Cerebellar cortex (tissue), 1 donor: ENCODE results near the gene DGCR2.
"Not testable (repeated sequence)": the region's sequence is repeated elsewhere in the genome, so short reads cannot be mapped to it uniquely, and the experiment has no call there.

Experiments
- DNase-seq: peaks from one replicate; pipeline ENCODE4 v3.0.0-alpha.2; 2015; ENCODE audit warnings: low spot score

Gene DGCR2

DNA sequence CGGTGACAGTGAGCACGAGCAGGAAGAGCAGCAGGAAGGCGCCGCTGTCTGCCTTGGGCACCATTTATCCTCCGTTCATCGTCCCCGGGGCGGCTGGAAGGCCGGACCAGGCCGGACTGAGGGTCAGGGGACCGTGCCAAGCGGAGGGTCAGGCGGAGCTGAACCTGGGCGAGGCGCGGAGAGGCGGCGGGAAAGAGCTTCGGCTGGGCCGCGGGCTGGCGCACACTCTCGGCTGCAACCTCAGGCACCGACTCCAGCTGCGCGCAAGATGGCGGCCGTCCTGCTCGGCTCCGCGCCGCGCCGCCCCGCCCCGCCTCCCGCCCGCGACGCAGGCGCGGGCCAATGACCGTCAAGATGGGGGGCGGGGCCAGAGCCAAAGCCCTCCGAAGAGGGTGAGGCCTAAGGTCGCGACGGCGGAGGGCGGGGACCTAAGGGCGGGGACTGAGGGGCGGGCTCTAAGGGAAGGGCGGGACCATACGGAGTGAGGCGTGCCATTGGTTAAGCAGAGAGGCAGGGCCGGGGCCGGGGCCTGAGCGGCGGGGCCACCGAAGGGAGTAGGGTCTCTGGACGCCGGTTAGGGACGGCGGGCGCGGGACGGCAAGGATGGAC lies at the start of gene DGCR2:
TSS of gene DGCR2 (minus strand) at position 270 of the 609 bp plus-strand sequence. CDS start at position 64, 206 bp downstream.
- peak; percentile 98 for DNase-seq

DNA sequence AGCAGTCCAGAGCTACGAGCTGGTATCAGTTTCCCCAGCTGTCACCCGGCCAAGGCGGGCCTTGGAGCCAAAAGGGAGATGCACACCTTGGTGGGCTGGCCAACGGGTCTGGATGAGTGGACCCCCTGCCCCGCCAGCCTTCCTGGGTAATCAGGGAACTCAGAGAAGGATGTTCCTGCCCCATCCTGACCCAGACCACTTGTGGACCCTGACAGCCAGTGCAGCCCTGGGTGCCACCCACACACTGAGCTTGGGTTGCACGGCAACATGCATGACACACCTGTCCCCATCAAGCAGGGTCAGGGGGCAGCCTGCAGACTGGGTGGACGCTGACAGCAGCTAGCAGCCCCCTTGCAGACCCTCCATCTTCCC lies 47.7 kb upstream of the DGCR2 start:
- DNase-seq, result no peak

DNA sequence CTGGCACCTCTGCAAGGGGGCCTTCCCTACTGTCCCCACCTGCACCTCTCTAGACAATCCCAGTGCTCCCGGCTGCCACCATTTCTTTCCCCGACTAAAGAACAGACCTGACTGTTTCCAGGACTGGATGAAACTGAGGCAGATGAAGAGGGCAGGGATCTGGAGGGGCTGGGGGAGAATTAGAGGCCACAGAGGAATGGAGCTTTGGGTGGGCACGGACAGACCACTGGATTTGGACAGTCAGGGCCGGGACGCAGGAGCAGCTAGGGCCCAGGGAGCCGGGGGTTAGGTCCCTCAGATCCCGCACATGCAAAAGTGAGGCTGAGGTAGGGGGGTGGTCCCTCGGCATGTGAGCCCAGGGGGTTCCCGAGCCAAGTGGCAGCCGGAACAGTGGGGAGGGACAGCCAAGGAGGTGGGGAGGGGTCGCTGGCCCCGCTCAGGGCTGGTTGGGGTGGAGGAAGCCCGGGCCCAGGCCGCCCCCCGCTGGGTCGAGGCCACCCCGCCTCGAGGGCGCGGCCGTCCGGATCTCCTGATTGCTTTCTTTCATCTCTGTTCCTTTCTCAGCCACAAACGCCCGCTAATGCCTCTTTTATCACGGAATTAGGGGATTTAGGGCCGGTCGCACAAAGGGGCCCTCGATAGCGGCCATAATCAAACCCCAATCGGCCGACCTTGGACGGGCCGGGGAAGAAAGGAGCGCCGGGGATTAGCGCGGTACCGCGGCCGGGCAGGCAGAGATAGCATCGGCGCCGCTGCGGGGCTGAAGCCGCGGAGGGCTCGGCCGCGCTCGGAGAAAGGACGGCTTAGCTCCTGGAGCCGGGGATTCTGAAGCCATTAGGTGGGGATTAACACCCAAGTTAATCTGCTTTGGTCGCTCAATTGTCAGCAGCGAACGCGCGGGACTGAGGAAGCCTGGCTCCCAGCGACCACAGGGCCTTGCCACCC lies 47.1 kb upstream of the DGCR2 start:
- no peak for DNase-seq

GRCh38 chr22:19168088-19168890 lies 46.1 kb upstream of the DGCR2 start:
- DNase-seq, result no peak

DNA sequence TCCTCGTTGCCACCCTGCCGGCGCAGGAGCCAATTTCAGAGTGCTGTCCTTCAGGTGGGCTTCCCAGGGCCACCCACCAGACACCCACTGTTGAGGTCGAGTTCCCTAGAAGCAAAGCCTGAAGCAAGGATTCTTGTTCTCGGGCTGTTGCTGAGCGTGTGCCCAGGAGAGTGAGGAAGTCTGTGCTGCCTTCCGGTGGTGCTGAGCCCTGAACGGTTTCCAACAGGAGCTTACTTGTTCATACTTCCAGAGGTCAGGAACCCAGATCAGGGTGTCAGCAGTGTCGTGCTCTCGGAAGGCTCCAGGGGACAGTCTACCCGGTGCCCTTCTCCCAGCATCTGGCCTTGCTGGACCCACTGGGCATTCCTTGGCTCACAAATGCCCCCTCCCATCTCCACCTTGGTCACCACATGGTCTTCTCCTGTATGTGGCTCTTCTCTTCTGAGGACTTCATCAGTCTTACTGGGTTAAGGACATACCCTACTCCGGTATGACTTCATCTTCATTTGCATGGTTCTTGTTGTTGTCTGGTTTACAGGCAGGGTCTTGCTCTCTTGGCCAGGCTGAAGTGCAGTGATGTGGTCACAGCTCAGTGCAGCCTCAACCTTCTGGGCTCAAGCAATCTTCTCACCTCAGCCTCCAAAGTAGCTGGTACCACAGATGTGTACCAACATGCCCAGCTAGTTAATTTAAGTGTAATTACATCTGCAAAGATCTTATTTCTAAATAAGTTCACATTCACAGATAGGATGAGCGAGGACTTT lies 45.1 kb upstream of the DGCR2 start:
- no peak for DNase-seq

DNA sequence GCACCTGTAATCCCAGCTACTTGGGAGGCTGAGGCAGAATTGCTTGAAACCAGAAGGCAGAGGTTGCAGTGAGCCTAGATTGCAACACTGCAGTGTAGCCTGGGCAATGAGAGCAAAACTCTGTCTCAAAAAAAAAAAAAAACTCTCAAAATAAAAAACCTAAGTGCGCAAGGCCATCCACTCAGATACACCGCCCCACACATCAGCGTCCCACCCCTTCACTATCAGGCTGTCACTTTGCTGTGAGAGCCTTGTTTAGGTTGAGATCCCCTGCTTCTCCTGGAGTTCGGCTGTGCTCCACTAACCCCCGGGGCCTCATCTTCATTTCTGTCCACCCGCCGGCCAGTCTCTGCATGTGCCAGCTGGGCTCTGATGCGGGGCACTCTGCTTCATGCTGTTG lies 44.2 kb upstream of the DGCR2 start:
- DNase-seq, result no peak

DNA sequence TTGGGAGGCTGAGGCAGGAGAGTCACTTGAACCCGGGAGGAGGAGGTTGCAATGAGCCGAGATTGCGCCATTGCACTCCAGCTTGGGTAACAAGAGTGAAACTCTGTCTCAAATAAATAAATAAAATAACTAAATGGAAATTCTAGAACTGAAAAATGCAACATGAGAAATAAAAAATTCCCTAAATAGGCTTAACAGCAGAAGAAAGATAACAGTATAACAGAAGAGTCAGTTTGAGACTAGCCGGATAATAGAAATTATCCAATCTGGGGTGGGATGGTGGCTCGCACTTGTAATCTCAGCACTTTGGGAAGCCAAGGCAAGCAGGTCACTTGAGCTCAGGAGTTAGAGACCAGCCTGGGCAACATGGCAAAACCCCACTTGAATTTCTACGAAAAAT lies 42.2 kb upstream of the DGCR2 start:
- DNase-seq, result no peak

GRCh38 chr22:19158649-19159048 lies 36.4 kb upstream of the DGCR2 start:
- DNase-seq, result not testable (repeated sequence)

GRCh38 chr22:19156109-19156508 lies 33.9 kb upstream of the DGCR2 start:
- not testable (repeated sequence) for DNase-seq

GRCh38 chr22:19152942-19153883 lies 31.0 kb upstream of the DGCR2 start:
- no peak for DNase-seq

DNA sequence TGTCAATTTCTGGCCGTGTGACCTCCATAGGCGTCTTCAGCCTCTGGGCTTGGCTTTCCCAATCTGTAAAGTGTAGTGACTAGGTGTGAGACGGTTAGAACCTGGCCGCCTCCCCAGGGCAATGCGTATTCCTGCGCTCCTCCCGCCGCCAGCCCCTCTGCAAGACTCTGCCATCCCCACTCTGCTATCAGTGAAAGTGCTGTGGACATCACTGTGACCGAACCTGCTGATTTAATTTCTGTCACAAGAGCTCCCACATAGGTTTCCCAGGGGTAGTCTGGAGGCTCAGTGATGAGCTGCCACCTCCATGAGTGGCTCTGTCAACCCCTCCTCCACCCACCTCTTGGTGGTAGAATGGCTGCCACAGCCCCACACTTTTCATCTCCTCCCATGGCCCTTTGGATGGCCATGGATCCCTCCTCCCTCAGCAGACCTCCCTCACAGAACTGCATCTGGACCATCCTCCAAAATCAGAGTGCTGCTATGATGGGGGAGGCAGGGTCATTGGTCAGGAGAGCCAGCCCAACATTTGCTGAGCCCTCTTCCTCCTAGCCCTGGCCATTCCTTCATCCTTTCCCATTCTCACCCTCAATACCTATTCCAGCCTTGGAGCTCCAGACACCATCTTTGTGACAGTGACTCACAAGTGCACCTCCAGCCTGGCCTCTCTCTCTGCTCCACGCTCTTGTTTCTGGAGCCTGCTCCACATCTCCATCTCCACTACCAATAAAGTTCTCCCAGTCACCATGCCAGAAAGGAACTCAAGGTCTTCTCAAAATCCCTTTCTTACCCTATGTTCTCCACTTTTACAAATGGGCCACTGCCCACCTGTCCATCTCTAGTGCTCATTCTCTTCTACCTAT lies 29.3 kb upstream of the DGCR2 start:
- no peak for DNase-seq

DNA sequence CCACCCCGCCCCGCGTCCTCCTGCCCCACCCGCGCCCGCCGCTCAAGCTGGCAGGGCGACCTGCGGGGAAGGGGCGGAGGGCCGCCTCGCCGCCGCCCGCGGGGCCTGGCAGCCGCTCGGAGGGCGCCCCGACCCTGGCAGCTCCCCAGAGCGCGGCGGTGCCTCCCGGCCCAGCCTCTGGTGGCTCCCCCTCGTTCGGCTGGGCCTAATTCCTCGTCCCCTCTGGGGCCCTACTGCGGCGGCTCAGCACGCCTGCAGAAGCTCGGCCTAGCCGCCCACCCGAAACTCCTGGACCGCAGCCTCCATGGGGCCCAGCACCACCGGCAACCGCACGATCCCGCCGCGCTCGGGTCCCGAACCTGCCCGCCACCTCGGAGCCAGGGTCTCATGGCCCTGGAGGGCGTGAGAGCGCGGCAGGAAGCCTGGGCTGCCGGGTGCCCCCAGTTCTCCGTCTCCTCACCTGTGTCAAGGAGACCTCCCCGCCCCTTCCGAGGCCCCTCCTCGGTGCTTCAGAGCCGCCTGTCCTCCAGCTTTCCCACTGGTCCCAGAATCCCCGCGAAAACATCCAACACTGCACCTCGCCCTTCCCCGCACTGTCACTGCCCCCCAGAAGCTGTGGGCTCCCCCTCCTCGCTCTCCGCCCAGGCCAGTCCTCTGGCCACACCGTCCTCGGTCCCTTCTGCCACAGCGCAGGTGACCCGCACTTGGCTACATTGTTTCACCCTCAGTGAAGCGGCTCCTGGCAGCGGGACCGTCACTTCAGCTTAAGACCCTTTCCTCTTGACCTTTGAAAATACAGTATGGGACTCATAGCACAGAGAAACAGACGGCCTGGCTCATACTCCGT lies 28.5 kb upstream of the DGCR2 start:
- no peak for DNase-seq

- DNase-seq, result no peak
Observed at GRCh38 chr22:19149991-19150390, 27.8 kb upstream of the DGCR2 start, which contains the start of gene GSC2. Gene GSC2 (minus strand): TSS chr22:19150292. CDS start chr22:19150283, 9 bp downstream.

- DNase-seq, result no peak
Observed at GRCh38 chr22:19149047-19149883, 27.1 kb upstream of the DGCR2 start.

GRCh38 chr22:19148417-19149046 lies 26.3 kb upstream of the DGCR2 start:
- DNase-seq, result no peak

DNA sequence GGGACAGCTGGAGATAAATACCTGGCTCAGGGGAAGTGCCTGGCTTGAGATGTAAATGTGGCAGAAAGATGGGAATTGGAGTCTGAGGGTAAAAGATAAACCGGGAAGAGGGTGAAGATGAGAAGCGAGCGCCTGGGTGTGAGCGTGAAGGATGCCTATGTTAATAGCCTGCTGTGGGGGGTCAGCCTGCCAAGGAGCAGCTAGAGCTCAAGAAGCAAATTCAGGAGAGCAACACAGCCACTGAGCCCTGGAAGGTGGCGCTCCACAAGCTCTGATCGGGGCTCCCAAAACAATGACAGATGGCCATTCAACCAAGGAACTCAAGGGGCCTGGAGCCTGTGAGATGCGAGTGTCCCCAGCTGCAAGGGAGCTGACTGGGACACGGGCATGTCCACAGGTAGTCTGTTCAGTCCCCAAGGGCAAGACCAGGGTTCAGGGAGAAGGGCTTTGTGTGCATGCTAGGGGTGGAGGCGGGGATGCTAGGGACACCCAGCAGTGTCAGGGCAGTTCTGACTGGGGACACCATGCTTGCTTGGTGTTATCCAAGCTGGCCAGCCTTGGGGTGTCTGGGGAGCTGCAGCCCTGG lies 25.1 kb upstream of the DGCR2 start:
- no peak for DNase-seq
